RWPE1 (cell line): ENCODE data around the gene ABHD17A.
A peak's percentile ranks its signal among the peaks of the same experiment; 100 is the strongest.

Experiments
- CTCF ChIA-PET: fragments of 350-600 bp; sonication (Branson Sonifier 250); formaldehyde crosslinking; extraction: SDS; loops from one replicate; lab custom pipeline; 2021; lab: Yijun Ruan, JAX
- POLR2A ChIA-PET: fragments of 400-600 bp; formaldehyde crosslinking; extraction: SDS; loops from one replicate; lab custom pipeline; 2020; ENCODE audit warnings: antibody characterized with exemption; ENCODE audit not compliant: low non-redundant PET; lab: Yijun Ruan, JAX
- DNase-seq: peaks from one replicate; pipeline ENCODE4 v3.0.0; 2012; ENCODE audit warnings: low spot score
- H3K27ac ChIP-seq: fragments of 450-650 bp; 2 replicates; pipeline ENCODE4 v1.5.1; 2017
- TF ChIP-seq, protein P1 (sequence below): fragments of 450-650 bp; conservative IDR thresholded peaks from 2 replicates; pipeline ENCODE4 v1.5.1; 2017; ENCODE audit warnings: low read depth, mild to moderate bottlenecking

Gene ABHD17A

DNA sequence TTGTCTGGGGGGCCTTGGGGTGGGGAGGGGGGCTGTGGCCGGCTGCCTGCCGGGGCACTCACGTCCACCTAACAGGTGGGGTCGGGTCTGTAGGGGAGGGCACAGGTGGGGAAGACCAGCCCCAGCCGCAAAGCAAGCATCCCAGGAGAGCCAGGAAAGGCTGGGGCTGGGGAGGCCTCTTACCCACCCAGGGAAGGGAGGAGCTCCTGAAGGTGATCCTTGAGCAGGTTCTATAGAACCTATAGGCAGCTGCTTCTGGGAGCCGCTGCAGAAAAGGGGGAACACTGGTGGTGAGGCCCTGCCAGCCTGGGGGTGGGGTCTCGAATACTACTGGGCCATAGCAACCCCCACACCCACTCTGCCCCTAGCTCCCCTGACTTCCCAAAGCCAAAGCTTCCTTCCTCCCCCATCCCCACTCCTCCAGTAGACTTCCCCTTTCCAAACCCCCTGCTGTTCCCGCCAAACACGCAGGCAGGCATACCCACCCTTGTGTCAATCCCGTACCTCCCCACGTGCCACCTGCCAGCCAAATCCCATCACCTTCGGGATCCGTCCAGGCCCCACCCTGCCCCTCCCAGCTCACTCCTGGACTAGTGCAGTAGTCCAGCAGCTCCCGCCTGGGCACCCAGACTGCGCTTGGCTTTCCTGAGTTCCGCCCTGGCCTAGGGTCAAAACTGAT lies 27.5 kb downstream of the ABHD17A start:
- POLR2A ChIA-PET = interaction anchor here (0.5 to 0.8 kb wide), 5 partner anchors 12 to 1831 kb away, joined by 3 to 9 read pairs (median 5); partner anchors contain the start of gene REEP6
- CTCF ChIA-PET = interaction anchor here (1.0 to 1.2 kb wide), 3 partner anchors 9 to 185 kb away, joined by 3 to 5 read pairs (median 5); no protein-coding TSS in a partner anchor
- H3K27ac ChIP-seq = peak overlapping the region; percentile 98
- DNase-seq = no peak
- TF ChIP-seq, protein P1, sequence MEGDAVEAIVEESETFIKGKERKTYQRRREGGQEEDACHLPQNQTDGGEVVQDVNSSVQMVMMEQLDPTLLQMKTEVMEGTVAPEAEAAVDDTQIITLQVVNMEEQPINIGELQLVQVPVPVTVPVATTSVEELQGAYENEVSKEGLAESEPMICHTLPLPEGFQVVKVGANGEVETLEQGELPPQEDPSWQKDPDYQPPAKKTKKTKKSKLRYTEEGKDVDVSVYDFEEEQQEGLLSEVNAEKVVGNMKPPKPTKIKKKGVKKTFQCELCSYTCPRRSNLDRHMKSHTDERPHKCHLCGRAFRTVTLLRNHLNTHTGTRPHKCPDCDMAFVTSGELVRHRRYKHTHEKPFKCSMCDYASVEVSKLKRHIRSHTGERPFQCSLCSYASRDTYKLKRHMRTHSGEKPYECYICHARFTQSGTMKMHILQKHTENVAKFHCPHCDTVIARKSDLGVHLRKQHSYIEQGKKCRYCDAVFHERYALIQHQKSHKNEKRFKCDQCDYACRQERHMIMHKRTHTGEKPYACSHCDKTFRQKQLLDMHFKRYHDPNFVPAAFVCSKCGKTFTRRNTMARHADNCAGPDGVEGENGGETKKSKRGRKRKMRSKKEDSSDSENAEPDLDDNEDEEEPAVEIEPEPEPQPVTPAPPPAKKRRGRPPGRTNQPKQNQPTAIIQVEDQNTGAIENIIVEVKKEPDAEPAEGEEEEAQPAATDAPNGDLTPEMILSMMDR = no peak

DNA sequence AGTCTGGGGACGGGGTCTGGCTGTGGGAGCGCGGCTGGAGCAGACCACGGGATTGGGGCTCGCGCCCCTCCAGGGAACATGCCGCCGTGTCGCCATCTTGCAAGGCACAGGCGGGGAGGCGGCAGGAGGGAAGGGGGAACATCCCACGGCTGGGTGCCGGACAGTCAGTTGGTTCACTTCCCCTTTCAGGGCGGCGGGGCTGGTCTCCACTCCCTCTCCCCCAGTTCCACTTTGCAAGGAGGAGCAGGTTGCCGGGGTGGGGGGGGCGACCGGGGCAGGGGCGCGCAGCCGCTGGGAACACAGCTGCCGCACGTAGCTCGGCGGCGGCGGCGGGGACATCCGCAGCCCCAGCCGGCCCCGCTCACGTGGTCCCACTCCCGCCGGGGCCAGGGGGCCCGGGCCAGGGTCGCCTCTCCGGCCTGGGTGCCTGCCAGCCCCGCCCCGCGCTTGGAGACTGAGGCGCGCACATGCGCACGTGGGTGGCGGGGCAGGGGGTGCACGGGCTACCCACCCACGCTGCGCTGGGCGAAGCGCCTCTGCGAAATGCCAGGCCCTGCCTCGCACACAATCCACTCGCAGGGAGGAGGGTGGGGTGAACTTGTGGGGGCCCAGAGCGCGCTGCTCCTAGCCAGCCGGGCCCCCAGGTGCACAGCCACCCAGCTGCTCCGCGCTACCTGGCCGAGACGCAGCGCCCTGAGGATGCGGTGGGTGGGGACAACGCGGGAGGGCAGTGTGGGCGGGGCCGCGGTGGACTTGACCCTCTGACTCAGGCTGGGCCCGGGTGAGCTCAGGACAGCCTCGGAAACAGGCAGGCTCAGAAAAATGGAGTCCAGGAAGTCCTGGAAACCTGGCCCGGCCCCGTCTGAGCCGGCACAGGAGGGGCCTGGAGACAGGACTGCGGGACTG lies 28.3 kb downstream of the ABHD17A start:
- ChIA-PET POLR2A (interaction anchor here (0.6 to 0.8 kb wide), 3 partner anchors 18 to 1831 kb away, joined by 3 to 5 read pairs (median 5); partner anchors contain the start of gene REEP6), CTCF (interaction anchor here (0.6 to 1.2 kb wide), 3 partner anchors 8 to 195 kb away, joined by 3 to 5 read pairs (median 3); no protein-coding TSS in a partner anchor)
- peak; percentile 86 for DNase-seq
- peak overlapping the region; percentile 98 for H3K27ac ChIP-seq
- TF ChIP-seq, protein P1 = no peak

DNA sequence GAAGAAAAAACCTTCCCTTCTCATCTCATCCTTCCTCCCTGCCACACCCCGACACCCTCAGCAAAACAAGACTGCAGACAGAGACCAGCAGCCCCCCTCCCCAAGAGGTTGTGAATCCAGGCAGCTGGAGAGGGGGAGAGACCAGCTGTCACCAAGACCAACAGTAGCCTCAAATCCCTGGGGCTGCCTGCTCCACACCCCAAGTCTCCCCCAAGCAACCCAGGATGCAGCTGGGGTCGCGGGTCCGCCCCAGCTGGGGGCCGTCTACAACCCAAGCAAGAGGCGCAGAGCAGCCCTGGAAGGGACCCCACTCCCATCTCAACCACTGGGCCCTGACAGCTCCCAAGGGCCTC lies 29.0 kb downstream of the ABHD17A start:
- POLR2A ChIA-PET = no interaction called here
- TF ChIP-seq, protein P1 = no peak
- DNase-seq = no peak
- peak overlapping the region; percentile 98 for H3K27ac ChIP-seq
- CTCF ChIA-PET = interaction anchor here (0.6 kb wide), 1 partner anchor 196 kb away, joined by 3 read pairs; no protein-coding TSS in a partner anchor

GRCh38 chr19:1855828-1856255 lies 29.5 kb downstream of the ABHD17A start:
- POLR2A ChIA-PET = no interaction called here
- H3K27ac ChIP-seq = peak overlapping the region; percentile 98
- no peak for DNase-seq
- CTCF ChIA-PET = no interaction called here
- TF ChIP-seq, protein P1 = no peak

DNA sequence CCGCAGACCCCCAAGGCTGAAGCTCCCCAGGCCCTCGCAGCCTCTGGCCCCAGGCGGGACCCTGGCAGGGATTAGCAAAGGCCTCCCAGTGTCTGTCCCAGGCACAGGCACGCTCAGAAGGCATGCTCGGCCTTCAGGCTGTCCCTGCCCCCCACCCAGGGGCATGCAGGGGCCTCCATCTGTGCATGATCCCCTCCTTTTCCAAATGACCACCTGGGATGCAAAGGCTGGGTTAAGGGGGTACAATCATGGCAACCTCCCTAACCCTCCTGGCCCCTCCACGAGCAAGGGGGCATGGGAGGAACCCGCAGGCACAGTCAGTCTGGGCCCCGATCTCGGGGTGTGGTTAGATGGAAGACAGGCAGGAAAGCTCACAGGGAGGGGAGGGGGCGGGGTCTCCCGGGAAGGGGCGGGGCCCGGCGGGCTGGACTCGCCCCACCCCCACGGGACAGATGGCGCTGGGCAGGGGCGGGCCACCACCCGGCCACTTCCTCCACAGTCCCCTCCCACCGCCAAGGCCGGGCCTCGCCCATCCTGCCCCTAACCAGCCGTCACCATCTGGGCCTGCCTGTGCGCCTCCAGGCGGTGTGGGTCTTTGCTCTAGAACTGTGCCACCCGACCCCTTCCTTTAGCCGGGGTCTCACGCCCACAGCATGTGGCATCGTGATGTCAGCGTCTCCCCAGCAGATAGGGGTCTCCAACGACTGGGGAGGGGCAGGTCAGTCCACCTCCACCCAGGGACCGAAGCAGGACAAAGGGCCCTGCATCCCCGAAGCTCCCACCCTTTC lies 30.1 kb downstream of the ABHD17A start:
- peak overlapping the region; percentile 98 for H3K27ac ChIP-seq
- POLR2A ChIA-PET = no interaction called here
- CTCF ChIA-PET = no interaction called here
- DNase-seq = peak; percentile 94
- TF ChIP-seq, protein P1 = 0 out of 2 replicates have a peak, but pooled peaks have one; percentile 5
